ENCODE measurements around the gene PTPRE.

Gene PTPRE

DNA sequence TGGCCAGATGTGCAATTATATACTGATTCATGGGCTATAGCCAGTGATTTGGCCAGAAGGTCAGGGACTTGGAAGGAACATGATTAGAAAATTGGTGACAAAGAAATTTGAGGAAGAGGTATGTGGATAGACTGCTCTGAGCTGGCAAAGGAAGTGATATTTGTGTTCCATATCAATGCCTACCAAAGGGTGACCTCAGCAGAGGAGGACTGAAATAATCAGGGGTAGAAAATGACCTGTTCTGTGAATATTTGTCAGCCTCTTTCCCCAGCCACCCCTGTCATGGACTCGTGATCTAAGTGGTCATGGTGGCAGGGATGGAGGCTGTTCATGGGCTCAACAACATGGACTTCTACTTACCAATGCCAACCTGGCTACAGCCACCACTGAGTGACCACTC lies 47.0 kb downstream of the PTPRE start:
- no peak overlapping the region for H3K27ac ChIP-seq (ENCODE audit: low read depth, low read length)
- H3K27me3 ChIP-seq (ENCODE audit: control insufficient read depth, insufficient read depth, low read length) = no peaks in the 10 kb centered on the region
- H3K9ac ChIP-seq (ENCODE audit: low read length) = no peak overlapping the region
- no peaks in the 10 kb centered on the region for H3K36me3 ChIP-seq (ENCODE audit: control insufficient read depth, insufficient read depth, low read length)
- no peaks in the 10 kb centered on the region for H3K4me1 ChIP-seq (ENCODE audit: control insufficient read depth, insufficient read depth, low read length)
- H3K4me3 ChIP-seq (ENCODE audit: low read length) = no peak overlapping the region

DNA sequence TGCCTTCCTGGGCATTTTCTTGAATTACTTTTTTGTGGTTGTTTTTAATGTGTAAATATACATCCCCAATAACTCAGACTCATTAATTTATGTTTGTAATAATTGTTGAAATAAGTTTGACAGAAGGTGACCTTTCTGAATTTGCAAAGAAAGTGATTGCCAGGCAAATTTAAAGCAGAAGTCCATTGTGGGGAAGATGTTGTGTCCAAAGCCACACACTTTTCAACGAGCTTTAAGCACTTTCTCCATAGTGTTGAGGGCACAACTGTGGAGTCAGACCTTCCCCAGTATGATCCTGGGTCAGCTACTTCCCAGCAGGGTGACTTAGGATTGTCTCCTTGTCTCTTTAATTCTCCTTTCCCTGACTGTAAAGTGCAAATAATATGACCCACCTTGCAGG lies 52.5 kb downstream of the PTPRE start:
- no peak overlapping the region for H3K27ac ChIP-seq (ENCODE audit: low read depth, low read length)
- H3K36me3 ChIP-seq (ENCODE audit: control insufficient read depth, insufficient read depth, low read length) = no peaks in the 10 kb centered on the region
- H3K4me3 ChIP-seq (ENCODE audit: low read length) = no peak overlapping the region
- H3K27me3 ChIP-seq (ENCODE audit: control insufficient read depth, insufficient read depth, low read length) = no peaks in the 10 kb centered on the region
- no peaks in the 10 kb centered on the region for H3K4me1 ChIP-seq (ENCODE audit: control insufficient read depth, insufficient read depth, low read length)
- H3K9ac ChIP-seq (ENCODE audit: low read length) = no peak overlapping the region

DNA sequence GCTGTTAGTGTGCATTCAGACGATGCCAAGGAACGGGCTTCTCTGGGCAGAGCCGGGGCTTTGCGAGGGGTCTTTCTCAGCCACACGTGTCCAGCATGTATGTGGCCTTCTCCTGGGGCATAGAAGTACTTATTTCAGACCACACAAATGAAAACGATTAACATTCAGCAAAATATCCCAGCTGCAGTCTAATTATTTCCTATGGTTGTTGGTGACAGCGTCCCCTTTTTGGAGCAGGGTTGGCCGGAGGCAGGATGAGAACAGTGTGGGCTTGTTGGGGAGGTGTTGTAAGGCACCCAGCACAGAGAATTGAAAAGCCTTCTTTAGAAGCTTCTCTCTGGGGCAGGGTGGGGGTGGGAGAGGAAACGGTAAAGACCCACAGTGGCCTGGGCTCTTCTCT lies 54.2 kb downstream of the PTPRE start:
- Histone ChIP-seq H3K4me1 (ENCODE audit: control insufficient read depth, insufficient read depth, low read length) (no peaks in the 10 kb centered on the region), H3K36me3 (ENCODE audit: control insufficient read depth, insufficient read depth, low read length) (no peaks in the 10 kb centered on the region), H3K27me3 (ENCODE audit: control insufficient read depth, insufficient read depth, low read length) (no peaks in the 10 kb centered on the region), H3K27ac (ENCODE audit: low read depth, low read length) (no peak overlapping the region), H3K4me3 (ENCODE audit: low read length) (no peak overlapping the region), H3K9ac (ENCODE audit: low read length) (no peak overlapping the region)

DNA sequence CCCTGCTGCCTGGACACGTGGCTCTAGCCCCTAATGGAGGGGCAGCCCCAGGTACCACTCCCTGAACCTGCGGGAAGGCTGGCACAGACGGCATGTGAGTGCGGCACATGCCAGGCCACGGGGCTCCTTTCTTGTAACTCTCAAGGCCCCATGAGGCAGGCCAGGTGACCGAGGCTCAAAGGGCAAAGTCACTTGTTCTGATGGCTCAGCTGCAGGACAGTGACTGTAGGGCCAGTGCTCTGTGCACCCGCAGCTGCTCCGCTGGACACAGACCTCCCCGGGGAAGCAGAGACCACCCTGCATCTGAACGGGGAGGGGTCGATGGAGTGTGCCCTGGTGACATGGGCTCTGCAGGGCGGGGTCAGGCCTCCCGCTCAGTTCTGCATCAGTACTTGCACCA lies 55.3 kb downstream of the PTPRE start:
- no peak overlapping the region for H3K9ac ChIP-seq (ENCODE audit: low read length)
- no peak overlapping the region for H3K4me3 ChIP-seq (ENCODE audit: low read length)
- H3K27ac ChIP-seq (ENCODE audit: low read depth, low read length) = no peak overlapping the region
- H3K27me3 ChIP-seq (ENCODE audit: control insufficient read depth, insufficient read depth, low read length) = no peaks in the 10 kb centered on the region
- H3K36me3 ChIP-seq (ENCODE audit: control insufficient read depth, insufficient read depth, low read length) = no peaks in the 10 kb centered on the region
- no peaks in the 10 kb centered on the region for H3K4me1 ChIP-seq (ENCODE audit: control insufficient read depth, insufficient read depth, low read length)

DNA sequence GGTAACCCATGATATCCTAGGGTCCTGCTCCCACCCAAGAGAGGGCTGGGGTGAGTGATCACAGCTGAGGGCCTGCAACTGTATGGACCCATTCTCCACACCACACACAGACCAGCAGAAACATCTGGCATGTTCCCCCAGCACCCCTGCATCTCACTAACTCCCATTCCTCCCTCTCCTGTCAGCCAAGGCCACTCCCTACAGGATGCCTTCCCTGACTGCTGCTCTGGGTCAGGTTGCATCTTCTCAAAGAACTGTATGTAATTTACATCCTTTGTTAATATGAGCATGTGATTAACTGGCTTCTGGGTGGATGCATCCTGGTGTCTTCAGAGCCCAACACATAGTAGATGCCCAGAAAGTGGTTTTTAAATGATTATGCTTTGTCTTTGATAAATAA lies 56.2 kb downstream of the PTPRE start:
- no peaks in the 10 kb centered on the region for H3K36me3 ChIP-seq (ENCODE audit: control insufficient read depth, insufficient read depth, low read length)
- no peak overlapping the region for H3K27ac ChIP-seq (ENCODE audit: low read depth, low read length)
- H3K9ac ChIP-seq (ENCODE audit: low read length) = no peak overlapping the region
- H3K4me3 ChIP-seq (ENCODE audit: low read length) = no peak overlapping the region
- no peaks in the 10 kb centered on the region for H3K4me1 ChIP-seq (ENCODE audit: control insufficient read depth, insufficient read depth, low read length)
- no peaks in the 10 kb centered on the region for H3K27me3 ChIP-seq (ENCODE audit: control insufficient read depth, insufficient read depth, low read length)

DNA sequence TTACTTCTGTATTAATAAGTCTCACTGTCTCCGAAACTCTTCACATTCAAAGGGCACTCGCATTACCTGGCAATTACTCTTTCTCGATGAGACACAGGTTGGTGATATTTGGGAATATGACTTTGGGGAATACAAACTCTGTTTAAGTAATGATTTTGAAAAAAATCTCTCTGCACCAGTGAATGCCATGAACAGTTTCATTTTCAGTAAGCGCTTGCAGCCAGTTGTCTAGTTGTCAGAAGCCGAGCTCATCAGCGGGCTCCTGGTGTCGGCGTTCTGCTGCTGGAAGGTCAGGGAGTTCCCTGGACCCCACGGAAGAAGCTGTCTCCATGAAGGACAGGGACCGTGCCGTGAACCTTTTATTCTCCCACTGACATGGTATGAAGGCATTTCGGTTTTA lies 57.7 kb downstream of the PTPRE start:
- Histone ChIP-seq H3K9ac (ENCODE audit: low read length) (no peak overlapping the region), H3K27ac (ENCODE audit: low read depth, low read length) (no peak overlapping the region), H3K36me3 (ENCODE audit: control insufficient read depth, insufficient read depth, low read length) (no peaks in the 10 kb centered on the region), H3K27me3 (ENCODE audit: control insufficient read depth, insufficient read depth, low read length) (no peaks in the 10 kb centered on the region), H3K4me3 (ENCODE audit: low read length) (no peak overlapping the region), H3K4me1 (ENCODE audit: control insufficient read depth, insufficient read depth, low read length) (no peaks in the 10 kb centered on the region)

DNA sequence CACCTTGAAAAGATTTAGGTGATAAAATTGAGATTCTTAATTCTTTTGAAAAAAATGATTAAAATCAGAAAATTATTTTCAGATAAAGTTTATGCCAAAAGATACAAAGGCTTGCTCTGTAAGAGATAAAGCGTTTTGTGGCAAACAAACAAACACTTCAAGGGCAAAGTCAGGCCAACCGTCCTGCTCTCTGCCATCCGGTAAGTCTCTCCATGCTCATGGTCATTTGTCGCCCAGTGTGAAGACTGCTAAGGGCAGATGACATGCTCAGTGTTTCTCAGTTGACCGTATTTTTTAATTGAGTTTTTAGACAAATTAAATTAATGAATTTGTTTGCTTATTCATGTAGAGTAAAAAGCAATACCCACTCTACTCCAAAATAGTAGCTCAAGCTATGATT lies 60.0 kb downstream of the PTPRE start:
- no peak overlapping the region for H3K9ac ChIP-seq (ENCODE audit: low read length)
- H3K27me3 ChIP-seq (ENCODE audit: control insufficient read depth, insufficient read depth, low read length) = no peaks in the 10 kb centered on the region
- no peak overlapping the region for H3K27ac ChIP-seq (ENCODE audit: low read depth, low read length)
- no peaks in the 10 kb centered on the region for H3K36me3 ChIP-seq (ENCODE audit: control insufficient read depth, insufficient read depth, low read length)
- H3K4me1 ChIP-seq (ENCODE audit: control insufficient read depth, insufficient read depth, low read length) = no peaks in the 10 kb centered on the region
- no peak overlapping the region for H3K4me3 ChIP-seq (ENCODE audit: low read length)

DNA sequence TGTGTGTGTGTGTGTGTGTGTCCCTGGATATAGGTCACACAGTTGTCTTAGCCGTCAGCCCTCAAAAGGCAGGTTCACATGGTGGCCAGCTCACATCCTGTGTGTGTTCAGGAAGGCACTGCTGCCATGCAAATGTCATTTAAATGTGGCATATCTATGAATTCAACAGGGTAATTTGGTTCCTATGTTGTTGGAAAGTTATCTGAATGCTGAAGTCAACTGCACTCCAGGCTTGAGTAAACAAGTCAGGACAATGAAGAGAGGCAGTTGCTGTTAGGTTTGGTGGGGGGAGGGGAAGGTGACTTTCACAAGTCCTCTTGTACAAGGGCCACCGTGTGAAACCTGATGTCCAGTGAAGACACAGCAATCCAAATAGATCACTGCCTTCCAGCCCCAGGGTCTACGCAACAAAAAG lies 61.1 kb downstream of the PTPRE start:
- no peak overlapping the region for H3K4me3 ChIP-seq (ENCODE audit: low read length)
- H3K9ac ChIP-seq (ENCODE audit: low read length) = no peak overlapping the region
- H3K27ac ChIP-seq (ENCODE audit: low read depth, low read length) = no peak overlapping the region
- no peaks in the 10 kb centered on the region for H3K27me3 ChIP-seq (ENCODE audit: control insufficient read depth, insufficient read depth, low read length)
- no peaks in the 10 kb centered on the region for H3K4me1 ChIP-seq (ENCODE audit: control insufficient read depth, insufficient read depth, low read length)
- no peaks in the 10 kb centered on the region for H3K36me3 ChIP-seq (ENCODE audit: control insufficient read depth, insufficient read depth, low read length)

DNA sequence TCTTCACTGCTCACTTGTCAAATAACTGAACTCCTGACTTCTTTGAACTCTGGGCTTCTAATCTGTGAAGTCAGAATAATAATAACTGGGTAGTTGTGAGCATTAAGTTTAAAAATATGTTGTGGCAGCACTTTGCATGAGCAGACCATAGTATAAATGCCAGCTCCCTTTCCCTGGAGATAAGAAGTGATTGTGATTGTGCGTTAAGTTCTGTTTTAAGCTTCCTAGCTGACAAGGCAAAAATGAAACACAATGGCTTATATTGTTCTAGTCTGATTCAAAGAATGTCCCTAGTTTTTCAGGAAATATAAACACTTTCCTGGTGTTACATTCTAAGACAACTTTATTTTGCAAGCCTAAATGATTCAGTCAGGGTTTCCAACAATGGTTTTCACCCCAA lies 61.8 kb downstream of the PTPRE start:
- no peaks in the 10 kb centered on the region for H3K27me3 ChIP-seq (ENCODE audit: control insufficient read depth, insufficient read depth, low read length)
- H3K4me1 ChIP-seq (ENCODE audit: control insufficient read depth, insufficient read depth, low read length) = no peaks in the 10 kb centered on the region
- H3K27ac ChIP-seq (ENCODE audit: low read depth, low read length) = no peak overlapping the region
- no peak overlapping the region for H3K4me3 ChIP-seq (ENCODE audit: low read length)
- H3K36me3 ChIP-seq (ENCODE audit: control insufficient read depth, insufficient read depth, low read length) = no peaks in the 10 kb centered on the region
- no peak overlapping the region for H3K9ac ChIP-seq (ENCODE audit: low read length)

DNA sequence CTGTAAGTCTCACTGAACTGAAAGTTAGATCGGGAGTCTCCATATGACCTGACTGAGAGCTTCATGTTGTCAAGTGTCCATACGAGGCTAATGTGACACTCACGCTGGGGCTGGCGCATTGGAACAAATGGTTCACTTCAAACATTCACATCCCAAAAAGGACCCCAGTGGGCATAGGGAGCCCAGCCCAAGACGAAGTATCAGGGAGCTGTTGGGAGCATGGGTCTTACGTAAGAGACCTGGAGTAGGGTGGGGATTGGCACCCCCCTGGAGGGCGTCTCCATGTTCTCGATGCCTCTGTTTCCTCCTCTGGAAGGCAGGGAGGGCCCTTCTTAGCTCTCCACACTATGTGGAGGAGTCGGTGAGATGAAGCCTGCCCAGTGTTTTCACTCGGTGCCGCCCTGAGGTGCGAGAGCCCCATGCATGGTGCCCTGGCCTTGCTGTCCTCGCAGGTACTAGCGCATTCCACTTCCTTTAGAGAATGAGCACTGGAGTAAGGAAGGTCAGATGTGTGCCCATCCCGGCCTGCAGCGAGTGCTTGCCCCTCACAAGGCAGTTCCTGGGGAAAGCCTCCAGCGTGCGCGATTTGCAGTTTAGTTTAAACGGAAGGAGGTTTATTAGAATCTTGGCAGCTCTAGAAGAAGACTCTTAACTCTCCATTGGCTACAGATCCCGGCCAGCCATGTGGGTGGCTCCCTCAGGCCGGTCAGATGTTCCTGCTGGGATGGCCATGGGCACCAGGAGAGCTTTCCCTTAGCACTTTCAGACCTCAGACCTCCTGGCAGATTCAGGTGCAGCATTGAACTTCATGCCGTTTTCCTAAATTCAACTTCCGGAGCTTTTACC lies 64.4 kb downstream of the PTPRE start:
- Histone ChIP-seq H3K27ac (ENCODE audit: low read depth, low read length) (no peak overlapping the region), H3K27me3 (ENCODE audit: control insufficient read depth, insufficient read depth, low read length) (no peaks in the 10 kb centered on the region), H3K4me3 (ENCODE audit: low read length) (no peak overlapping the region), H3K9ac (ENCODE audit: low read length) (no peak overlapping the region), H3K4me1 (ENCODE audit: control insufficient read depth, insufficient read depth, low read length) (no peaks in the 10 kb centered on the region), H3K36me3 (ENCODE audit: control insufficient read depth, insufficient read depth, low read length) (no peaks in the 10 kb centered on the region)

DNA sequence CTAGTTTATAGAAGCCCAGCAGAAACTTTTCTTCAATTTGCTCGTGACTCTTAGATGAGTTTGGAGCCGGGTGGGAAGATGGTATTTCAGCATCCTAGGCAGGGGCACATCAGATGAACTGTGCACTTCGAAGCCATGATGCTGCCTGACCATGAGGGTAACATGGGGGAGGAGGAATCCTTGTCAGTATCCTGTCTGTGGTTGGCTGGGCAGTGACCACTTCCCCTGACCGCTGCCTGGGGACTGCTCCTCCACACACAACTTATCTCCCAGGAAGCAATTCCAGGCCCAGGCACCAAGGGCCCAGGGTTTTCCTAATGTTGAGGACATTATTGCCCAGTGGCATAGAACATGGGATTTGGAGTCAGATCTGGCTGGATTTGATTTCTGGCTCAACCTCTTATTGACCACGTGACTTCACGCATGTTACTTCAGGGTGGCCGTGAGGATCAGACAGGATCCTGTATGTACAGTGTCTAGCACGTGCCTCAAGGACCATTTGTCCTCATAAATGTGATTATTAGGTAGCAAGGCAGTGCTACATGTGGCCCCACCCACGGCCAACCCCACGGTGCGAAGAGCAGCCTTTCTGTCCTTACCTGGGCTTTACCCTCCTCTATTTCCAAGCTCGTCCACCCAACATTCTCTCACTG lies 65.2 kb downstream of the PTPRE start:
- Histone ChIP-seq H3K9ac (ENCODE audit: low read length) (no peak overlapping the region), H3K36me3 (ENCODE audit: control insufficient read depth, insufficient read depth, low read length) (no peaks in the 10 kb centered on the region), H3K27me3 (ENCODE audit: control insufficient read depth, insufficient read depth, low read length) (no peaks in the 10 kb centered on the region), H3K4me3 (ENCODE audit: low read length) (no peak overlapping the region), H3K27ac (ENCODE audit: low read depth, low read length) (no peak overlapping the region), H3K4me1 (ENCODE audit: control insufficient read depth, insufficient read depth, low read length) (no peaks in the 10 kb centered on the region)

DNA sequence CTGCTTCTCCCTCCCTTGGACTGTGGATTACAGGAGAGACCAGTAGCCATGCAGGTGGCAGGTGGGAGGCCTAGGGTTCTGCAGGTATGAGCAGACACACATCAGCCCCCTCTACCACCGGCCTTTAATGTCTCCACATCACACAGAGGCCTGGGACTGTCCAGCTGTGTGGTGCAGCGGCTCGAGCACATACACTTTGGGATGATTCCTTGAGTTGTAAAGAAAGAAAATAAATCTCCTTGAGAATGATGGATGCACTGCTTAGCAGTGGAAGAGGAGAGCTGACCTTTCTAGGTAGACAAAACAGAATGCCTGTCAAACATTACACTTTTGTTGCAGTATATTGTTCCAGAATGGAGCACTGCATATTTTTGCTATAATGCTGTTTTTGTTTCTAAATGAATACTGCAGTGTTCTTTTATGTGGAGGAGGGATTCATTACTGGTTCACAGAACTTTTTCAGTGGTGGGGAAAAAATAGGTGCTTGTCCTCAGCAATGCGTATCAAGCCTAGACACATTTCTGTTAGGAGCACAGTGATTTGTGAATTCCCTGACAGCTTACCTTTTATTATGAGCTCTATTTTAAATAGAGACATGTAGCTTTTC lies 66.0 kb downstream of the PTPRE start:
- Histone ChIP-seq H3K4me3 (ENCODE audit: low read length) (no peak overlapping the region), H3K27me3 (ENCODE audit: control insufficient read depth, insufficient read depth, low read length) (no peaks in the 10 kb centered on the region), H3K9ac (ENCODE audit: low read length) (no peak overlapping the region), H3K27ac (ENCODE audit: low read depth, low read length) (no peak overlapping the region), H3K36me3 (ENCODE audit: control insufficient read depth, insufficient read depth, low read length) (no peaks in the 10 kb centered on the region), H3K4me1 (ENCODE audit: control insufficient read depth, insufficient read depth, low read length) (no peaks in the 10 kb centered on the region)
